Measurements from ENCODE around the gene DOCK4. TPM values are rescaled to one million over a fixed set of nuclear protein-coding genes. Genes with fewer than 3 reads are reported as not detected.

The DOCK4 gene
- total RNA-seq, 1 experiment from 2014 or later = 0.07 TPM

DNA sequence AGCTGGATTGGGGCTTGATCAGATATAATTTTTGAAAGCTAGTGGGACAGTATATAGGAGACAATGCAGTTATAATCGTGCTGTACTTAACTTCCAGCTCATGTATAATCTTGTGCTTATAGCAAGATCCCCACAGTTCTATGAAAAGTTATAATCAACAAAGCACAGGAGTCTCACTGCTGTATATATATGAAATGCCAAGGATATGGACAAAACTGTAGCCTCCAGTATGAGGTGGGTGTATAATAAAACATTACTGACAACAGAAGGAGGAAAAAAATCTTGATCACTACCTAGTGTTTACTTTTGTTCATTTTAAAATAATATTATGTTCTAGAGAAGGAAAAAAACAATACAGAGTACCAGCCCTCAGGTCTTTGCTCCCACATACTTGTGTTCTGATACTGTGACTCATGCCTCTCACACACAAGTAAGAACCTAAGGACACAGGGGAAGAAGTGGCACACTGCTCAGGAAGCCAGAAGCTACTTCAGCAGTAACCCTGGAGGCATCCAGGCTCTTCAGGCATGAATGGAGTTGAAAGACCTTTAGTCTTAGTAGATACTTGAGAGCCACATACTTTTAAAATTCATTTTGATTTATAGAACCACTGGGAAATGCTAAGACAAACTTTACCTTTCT, 378.2 kb downstream of the DOCK4 start:
- DNase-seq (ENCODE audit: low spot score) = no peak
- in situ Hi-C loops (cut with HindIII; ENCODE audit: low sequenced_read_pairs) = no loop called here

- DNase-seq (ENCODE audit: low spot score) = no peak
- in situ Hi-C loops (cut with HindIII; ENCODE audit: low sequenced_read_pairs) = no loop called here
These were observed 381.2 kb downstream of the DOCK4 start for GRCh38 chr7:111825046-111825445.

DNA sequence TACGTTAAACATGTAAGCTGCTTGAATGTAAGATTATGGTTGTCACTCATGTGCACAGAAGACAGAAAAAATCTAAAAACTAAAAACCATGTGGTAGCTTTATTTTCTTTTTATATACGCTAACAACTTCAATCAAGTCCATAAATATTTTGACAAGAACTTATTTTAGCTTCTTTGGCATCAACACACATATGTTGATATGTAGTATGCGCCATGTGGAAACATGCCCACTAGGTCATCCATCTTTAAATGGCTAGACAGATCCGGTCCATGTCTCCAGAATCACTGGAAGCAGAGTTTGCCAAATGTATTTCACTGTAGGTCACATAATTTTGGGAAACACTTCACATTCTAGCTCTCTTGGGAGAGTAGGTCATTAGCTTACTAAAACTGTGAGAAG, 382.4 kb downstream of the DOCK4 start:
- DNase-seq (ENCODE audit: low spot score) = no peak
- in situ Hi-C loops (cut with HindIII; ENCODE audit: low sequenced_read_pairs) = no loop called here

GRCh38 chr7:111821046-111821445, 385.2 kb downstream of the DOCK4 start:
- no peak for DNase-seq (ENCODE audit: low spot score)
- in situ Hi-C loops (cut with HindIII; ENCODE audit: low sequenced_read_pairs) = no loop called here

GRCh38 chr7:111820621-111821020, 385.6 kb downstream of the DOCK4 start:
- in situ Hi-C loops (cut with HindIII; ENCODE audit: low sequenced_read_pairs) = no loop called here
- DNase-seq (ENCODE audit: low spot score) = no peak

DNA sequence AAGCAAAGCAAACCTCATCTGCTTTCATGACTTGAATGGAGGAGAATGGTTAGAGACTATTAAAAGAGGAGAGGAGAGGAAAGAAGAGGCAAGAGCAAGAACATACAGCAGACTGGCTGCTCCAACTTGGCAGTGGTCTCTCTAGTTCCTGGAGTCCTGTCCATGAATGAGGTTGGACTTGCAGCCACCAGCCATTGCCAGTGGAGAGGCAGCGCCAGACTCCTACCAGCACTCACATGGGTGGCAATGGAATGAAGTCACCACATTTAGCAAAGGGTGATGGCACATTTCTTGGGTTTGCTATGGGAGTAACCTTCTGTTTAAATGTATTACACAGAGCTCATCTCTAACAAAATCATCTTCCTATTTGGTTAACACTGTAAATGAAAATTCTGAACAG, 386.1 kb downstream of the DOCK4 start:
- in situ Hi-C loops (cut with HindIII; ENCODE audit: low sequenced_read_pairs) = no loop called here
- no peak for DNase-seq (ENCODE audit: low spot score)

GRCh38 chr7:111815354-111815753, 390.8 kb downstream of the DOCK4 start:
- in situ Hi-C loops (cut with HindIII; ENCODE audit: low sequenced_read_pairs) = no loop called here
- DNase-seq (ENCODE audit: low spot score) = no peak

DNA sequence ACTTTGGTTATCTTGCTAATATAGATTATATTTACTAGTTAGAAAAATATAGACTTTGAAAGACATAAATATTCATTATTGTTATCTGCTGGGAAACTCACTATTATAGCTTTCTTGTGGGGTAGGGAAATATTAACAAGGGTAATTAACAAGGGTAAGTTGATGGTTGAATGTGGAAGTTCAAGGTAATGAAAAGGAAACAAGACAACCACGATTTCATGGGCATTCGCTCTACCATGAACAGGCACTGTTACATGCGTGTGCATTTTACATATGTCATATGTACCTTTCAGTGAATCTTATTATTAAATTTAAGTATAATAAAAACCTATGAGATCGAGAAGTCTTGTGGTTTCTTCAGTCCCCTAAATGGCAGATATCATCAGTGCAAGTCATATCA, 392.9 kb downstream of the DOCK4 start:
- in situ Hi-C loops (cut with HindIII; ENCODE audit: low sequenced_read_pairs) = no loop called here

GRCh38 chr7:111806232-111806631, 400.0 kb downstream of the DOCK4 start:
- DNase-seq (ENCODE audit: low spot score) = no peak
- in situ Hi-C loops (cut with HindIII; ENCODE audit: low sequenced_read_pairs) = no loop called here

More for the DNA sequence above, 392.9 kb downstream of the DOCK4 start:
- DNase-seq (ENCODE audit: low spot score) = no peak

GRCh38 chr7:111803015-111803758, 403.0 kb downstream of the DOCK4 start:
- in situ Hi-C loops (cut with HindIII; ENCODE audit: low sequenced_read_pairs) = no loop called here

GRCh38 chr7:111802194-111802772, 403.9 kb downstream of the DOCK4 start:
- DNase-seq (ENCODE audit: low spot score) = no peak
- in situ Hi-C loops (cut with HindIII; ENCODE audit: low sequenced_read_pairs) = no loop called here

More at GRCh38 chr7:111803015-111803758, 403.0 kb downstream of the DOCK4 start:
- no peak for DNase-seq (ENCODE audit: low spot score)

DNA sequence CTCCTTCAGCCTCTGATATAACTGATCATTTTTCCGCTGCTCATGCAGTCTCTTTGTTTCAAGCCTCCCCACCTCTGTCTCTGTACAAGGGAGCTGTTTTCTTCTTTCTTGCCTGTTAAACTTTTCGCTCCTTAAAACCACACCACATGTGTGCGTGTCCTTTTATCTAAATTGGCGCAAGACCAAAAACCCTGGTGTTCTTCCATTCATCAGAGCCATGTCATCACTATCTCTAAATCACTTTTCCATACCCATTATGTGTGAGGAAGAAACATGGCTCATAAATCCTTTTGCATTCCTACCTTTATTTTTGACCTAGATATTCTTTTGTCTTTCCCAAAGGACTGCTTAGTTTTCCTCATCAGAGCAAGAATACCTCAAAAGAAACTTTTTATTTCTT, 404.9 kb downstream of the DOCK4 start:
- in situ Hi-C loops (cut with HindIII; ENCODE audit: low sequenced_read_pairs) = no loop called here
- DNase-seq (ENCODE audit: low spot score) = no peak

GRCh38 chr7:111796671-111797070, 409.5 kb downstream of the DOCK4 start:
- in situ Hi-C loops (cut with HindIII; ENCODE audit: low sequenced_read_pairs) = no loop called here
- no peak for DNase-seq (ENCODE audit: low spot score)

DNA sequence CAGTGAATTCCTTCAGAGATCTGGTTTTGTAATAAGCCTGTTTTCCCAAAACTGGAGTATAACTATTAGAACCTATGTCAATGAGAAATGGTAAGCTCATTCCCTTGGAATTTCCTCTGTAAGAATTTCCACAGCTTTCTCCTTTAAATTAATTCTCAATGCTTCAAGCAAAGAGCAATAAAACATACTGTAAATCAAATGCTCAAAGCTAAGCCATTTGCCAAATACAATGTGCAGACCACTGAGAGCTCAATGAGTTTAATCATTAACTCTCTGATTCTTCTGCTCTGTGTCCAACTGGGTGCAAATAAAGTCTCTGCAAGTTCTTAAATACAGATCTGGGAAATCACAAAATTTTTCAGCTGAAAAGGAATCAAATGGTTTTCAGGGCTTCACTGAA, 416.3 kb downstream of the DOCK4 start:
- no peak for DNase-seq (ENCODE audit: low spot score)
- in situ Hi-C loops (cut with HindIII; ENCODE audit: low sequenced_read_pairs) = no loop called here

DNA sequence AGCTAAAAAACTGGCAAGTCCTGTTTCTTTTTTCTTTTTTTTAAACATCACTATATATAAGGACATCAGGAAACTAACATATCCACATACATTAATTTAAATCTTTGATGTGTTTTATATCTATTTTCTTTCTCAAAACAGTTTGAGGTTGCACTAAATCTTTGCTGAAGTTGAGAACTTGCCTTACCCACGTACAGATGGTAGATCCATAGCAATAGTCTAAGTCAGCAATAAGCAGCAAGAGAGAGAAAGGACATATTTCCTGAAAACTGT, 417.2 kb downstream of the DOCK4 start:
- in situ Hi-C loops (cut with HindIII; ENCODE audit: low sequenced_read_pairs) = no loop called here
- DNase-seq (ENCODE audit: low spot score) = no peak

- DNase-seq (ENCODE audit: low spot score) = no peak
- in situ Hi-C loops (cut with HindIII; ENCODE audit: low sequenced_read_pairs) = no loop called here
These were observed 417.7 kb downstream of the DOCK4 start for GRCh38 chr7:111788286-111789047.

DNA sequence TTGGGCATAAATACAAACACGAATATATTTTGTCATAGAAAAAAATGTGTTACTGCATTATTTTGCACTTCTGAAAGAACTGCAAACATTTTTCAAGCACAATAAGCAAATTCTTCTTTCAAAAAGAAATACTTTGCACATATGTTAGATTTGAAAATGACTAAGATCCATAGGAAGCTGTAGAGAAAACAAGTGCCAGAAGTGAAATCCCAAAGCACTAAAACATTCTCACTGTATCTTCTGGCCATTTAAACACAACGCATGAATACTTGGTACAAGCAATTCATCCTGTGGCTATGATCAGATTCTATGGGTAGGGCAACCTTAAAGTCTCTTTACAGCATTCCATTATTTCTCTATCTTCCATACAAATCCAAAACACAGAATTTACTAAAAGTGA, 418.5 kb downstream of the DOCK4 start:
- no peak for DNase-seq (ENCODE audit: low spot score)
- in situ Hi-C loops (cut with HindIII; ENCODE audit: low sequenced_read_pairs) = no loop called here

DNA sequence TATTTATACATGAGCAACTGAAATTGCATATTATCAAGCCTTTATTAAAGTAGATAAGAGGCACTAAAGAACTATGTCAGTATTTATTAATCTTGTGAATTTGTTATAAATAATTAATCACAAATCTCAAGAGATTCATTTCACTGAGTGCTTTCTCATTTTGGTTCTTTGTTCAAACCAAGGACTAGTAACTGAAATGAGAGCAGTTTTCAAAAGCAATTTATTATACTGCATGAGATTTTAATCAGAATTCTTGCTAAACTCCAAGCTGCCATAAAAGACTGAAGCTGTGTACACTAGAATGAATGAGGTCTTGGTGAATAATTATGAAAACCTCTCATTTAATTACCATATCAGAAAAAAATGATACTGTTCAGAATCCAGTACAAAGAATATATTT, 419.1 kb downstream of the DOCK4 start:
- in situ Hi-C loops (cut with HindIII; ENCODE audit: low sequenced_read_pairs) = no loop called here
- DNase-seq (ENCODE audit: low spot score) = no peak

DNA sequence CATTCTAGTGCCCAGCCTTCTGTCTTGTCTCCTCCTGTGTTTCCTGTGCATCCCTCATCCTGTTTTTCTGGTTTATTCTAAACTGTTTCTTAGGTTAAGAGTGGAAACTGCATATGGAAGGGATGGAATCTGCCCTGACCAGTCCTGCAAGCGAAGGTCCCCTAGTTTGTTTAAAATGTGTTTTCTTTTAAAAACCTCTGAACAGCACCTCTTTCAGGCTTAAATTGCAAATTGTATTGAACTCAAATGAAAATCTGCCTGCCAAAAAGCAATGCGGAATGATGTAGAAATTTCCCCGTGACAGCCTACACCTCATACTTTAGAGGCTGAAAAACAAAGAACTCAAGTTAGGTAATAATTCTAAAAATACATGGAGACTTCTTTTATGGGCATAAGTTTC, 421.1 kb downstream of the DOCK4 start:
- DNase-seq (ENCODE audit: low spot score) = no peak
- in situ Hi-C loops (cut with HindIII; ENCODE audit: low sequenced_read_pairs) = no loop called here

- in situ Hi-C loops (cut with HindIII; ENCODE audit: low sequenced_read_pairs) = no loop called here
- no peak for DNase-seq (ENCODE audit: low spot score)
These were observed 421.9 kb downstream of the DOCK4 start for GRCh38 chr7:111784296-111784695.
